Esophagus muscularis mucosa (tissue), 4 donors: Measurements from ENCODE around the gene PCDHGA4. TPM values are rescaled to one million over a fixed set of nuclear protein-coding genes. Genes with fewer than 3 reads are reported as not detected.
"Not testable (repeated sequence)": the region's sequence is repeated elsewhere in the genome, so short reads cannot be mapped to it uniquely, and the experiment has no call there.

Source experiments
- DNase-seq: peaks from one replicate; pipeline ENCODE4 v3.0.0-alpha.2; 2017; ENCODE audit errors: extremely low spot score
- H3K27ac ChIP-seq, 4 donors: fragments of 200-600 bp; sonication (generic); replicated peaks in 1 of 4; 1 replicate in 3 of 4; 2 replicates in 1 of 4; pipeline ENCODE4 v1.5.1; 2016 to 2019; ENCODE audit warnings: mild to moderate bottlenecking in 1 of 4
- H3K27me3 ChIP-seq, 4 donors: fragments of 200-600 bp; sonication (generic); one replicate each; pipeline versions ENCODE4 v1.5.1 to v1.6.0; 2016 to 2019
- H3K36me3 ChIP-seq, 4 donors: fragments of 200-600 bp; sonication (generic); one replicate each; pipeline ENCODE4 v1.5.1; 2016 to 2019
- H3K4me1 ChIP-seq, 4 donors: fragments of 200-600 bp; sonication (generic); one replicate each; pipeline ENCODE4 v1.5.1; 2016 to 2019
- H3K4me3 ChIP-seq, 4 donors: fragments of 200-600 bp; sonication (generic); 1 replicate in 2 of 4; 2 replicates in 2 of 4; pipeline ENCODE4 v1.5.1; 2016 to 2019; ENCODE audit warnings: mild to moderate bottlenecking in 4 of 4, moderate library complexity in 1 of 4
- H3K9me3 ChIP-seq, 4 donors: fragments of 200-600 bp; sonication (generic); 1 replicate in 3 of 4; 2 replicates in 1 of 4; pipeline ENCODE4 v1.5.1; 2016 to 2019
- EP300 ChIP-seq: sonication (generic); formaldehyde crosslinking; IDR thresholded peaks from one replicate; pipeline ENCODE4 v1.6.1; 2017; ENCODE audit warnings: antibody characterized with exemption
- POLR2A ChIP-seq: fragments of 450-650 bp; IDR thresholded peaks from one replicate; pipeline ENCODE4 v1.6.1; 2017; ENCODE audit warnings: antibody characterized with exemption, moderate library complexity, mild to moderate bottlenecking, low read depth
- POLR2AphosphoS5 ChIP-seq, 2 donors: sonication (generic); formaldehyde crosslinking; IDR thresholded peaks; one replicate each; pipeline ENCODE4 v1.6.1; 2017; ENCODE audit warnings: antibody characterized with exemption in 2 of 2
- WGBS: methylation state at CpG from one replicate; pipeline ENCODE4 v1.1.5; 2018; 5-methylcytosine and 5-hydroxymethylcytosine counted together
- intact Hi-C: fragments of 100-400 bp; cut with DNase I; formaldehyde crosslinking; loops from one replicate; pipeline ENCODE4 v1.15.1; 2023
- total RNA-seq, 4 donors: library from RNA; depleted of rRNA; stranded (reverse); fragments of >200 nt; gene quantifications; one replicate each; pipeline versions ENCODE4 v1.1.0 to v1.2.1, GENCODE V29; 2016
- TF ChIP-seq, protein P1 (sequence below), 3 experiments: fragments of 200-600 bp in 2 of 3; fragments of 450-650 bp in 1 of 3; sonication (generic) in 2 of 3; IDR thresholded peaks; one replicate each; pipeline ENCODE4 v1.5.1; 2017 to 2019; ENCODE audit warnings: antibody characterized with exemption in 3 of 3, mild to moderate bottlenecking in 2 of 3, moderate library complexity in 1 of 3

Gene PCDHGA4
- total RNA-seq, 4 donors from 2014 or later = 3.6 to 7.9 (median 4.6) TPM

DNA sequence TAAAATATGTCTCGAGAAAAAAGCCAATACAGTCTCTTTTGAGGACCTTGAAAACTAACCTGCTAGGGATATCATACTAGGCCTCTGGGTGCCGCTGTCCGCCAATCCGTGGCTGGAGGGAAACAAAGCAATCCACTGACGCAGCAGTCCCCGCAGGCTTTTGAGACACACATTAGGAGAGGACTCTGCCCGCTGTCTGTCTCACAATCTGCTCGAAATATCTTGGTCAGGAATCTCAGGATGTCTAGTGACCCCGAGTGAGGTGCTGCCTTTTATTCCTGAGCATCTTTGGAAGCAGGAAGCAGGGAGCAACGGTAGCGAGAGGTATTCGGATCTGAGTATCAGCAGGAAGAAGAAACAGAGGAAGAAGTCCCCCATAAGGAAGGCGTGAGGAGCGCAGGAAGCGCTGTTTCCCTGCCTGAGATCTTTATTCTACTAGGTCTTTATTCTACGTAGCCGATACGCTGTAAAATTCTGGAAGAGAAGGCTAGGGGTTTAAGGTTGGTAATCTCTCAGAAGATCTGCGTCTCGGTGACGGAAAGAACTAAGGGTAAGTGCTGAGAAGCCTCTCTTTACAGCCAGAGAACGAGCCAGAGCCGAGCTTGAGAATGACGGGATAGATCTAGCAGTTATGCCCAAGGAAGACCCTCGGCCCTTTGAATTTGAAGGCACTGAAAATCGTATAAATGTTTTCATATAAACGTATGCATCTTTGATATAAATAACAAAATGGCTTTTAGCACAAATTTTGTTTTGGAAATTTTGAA is 28.6 kb upstream of the PCDHGA4 start:
- TF ChIP-seq EP300 (no peak), POLR2AphosphoS5 (IDR thresholded peaks at IDR 0.05) (peak in 1 of 2 donors; percentile 59), POLR2A (no peak)
- TF ChIP-seq, protein P1, sequence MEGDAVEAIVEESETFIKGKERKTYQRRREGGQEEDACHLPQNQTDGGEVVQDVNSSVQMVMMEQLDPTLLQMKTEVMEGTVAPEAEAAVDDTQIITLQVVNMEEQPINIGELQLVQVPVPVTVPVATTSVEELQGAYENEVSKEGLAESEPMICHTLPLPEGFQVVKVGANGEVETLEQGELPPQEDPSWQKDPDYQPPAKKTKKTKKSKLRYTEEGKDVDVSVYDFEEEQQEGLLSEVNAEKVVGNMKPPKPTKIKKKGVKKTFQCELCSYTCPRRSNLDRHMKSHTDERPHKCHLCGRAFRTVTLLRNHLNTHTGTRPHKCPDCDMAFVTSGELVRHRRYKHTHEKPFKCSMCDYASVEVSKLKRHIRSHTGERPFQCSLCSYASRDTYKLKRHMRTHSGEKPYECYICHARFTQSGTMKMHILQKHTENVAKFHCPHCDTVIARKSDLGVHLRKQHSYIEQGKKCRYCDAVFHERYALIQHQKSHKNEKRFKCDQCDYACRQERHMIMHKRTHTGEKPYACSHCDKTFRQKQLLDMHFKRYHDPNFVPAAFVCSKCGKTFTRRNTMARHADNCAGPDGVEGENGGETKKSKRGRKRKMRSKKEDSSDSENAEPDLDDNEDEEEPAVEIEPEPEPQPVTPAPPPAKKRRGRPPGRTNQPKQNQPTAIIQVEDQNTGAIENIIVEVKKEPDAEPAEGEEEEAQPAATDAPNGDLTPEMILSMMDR (IDR thresholded peaks at IDR 0.05) = peak; percentile 38 to 61 (median 56)
- intact Hi-C loops = no loop called here
- peaks cover 0 to 13% (median 6%) of the 10 kb centered on the region in 4 donors for H3K4me1 ChIP-seq
- 9% methylated on average over 25 of the region's 27 CpGs for WGBS
- no peak for DNase-seq
- peaks cover 0 to 2% (median 0%) of the 10 kb centered on the region in 4 donors for H3K27me3 ChIP-seq
- H3K9me3 ChIP-seq = peaks cover 0 to 70% (median 45%) of the 10 kb centered on the region in 4 donors
- peak overlapping the region; percentile 29 to 68 (median 62) for H3K27ac ChIP-seq
- peak overlapping the region; percentile 39 to 55 (median 48) for H3K4me3 ChIP-seq
- no peaks in the 10 kb centered on the region for H3K36me3 ChIP-seq

DNA sequence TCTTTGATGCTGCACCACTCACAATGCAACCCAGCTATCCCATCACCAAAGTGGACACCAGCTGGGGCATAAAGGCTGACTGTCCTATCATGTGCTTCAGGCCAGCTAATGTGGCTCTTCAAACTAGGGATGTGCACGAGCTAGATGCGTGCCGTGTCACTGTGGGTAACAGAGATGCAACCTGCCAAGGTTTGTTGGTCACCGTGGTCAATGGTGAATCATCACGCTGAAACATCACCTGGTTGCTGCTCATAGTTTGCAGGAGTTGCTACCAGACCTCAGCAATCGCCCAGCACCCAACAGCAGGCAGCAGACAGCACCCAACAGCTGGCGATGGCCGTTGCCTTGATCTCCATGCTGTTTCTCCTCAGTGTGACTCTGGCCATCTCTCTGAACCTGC is 26.6 kb upstream of the PCDHGA4 start:
- DNase-seq = no peak
- intact Hi-C loops = no loop called here
- no peak overlapping the region for H3K27ac ChIP-seq
- peaks cover 0 to 17% (median 0%) of the 10 kb centered on the region in 4 donors for H3K27me3 ChIP-seq
- H3K4me1 ChIP-seq = peaks cover 0 to 11% (median 3%) of the 10 kb centered on the region in 4 donors
- H3K9me3 ChIP-seq = peaks cover 0 to 79% (median 64%) of the 10 kb centered on the region in 4 donors
- TF ChIP-seq POLR2A = no peak
- TF ChIP-seq POLR2AphosphoS5 (IDR thresholded peaks at IDR 0.05) = no peak
- no peak for TF ChIP-seq EP300
- H3K4me3 ChIP-seq = no peak overlapping the region
- 85% methylated on average over 8 of the region's 8 CpGs for WGBS
- no peaks in the 10 kb centered on the region for H3K36me3 ChIP-seq

DNA sequence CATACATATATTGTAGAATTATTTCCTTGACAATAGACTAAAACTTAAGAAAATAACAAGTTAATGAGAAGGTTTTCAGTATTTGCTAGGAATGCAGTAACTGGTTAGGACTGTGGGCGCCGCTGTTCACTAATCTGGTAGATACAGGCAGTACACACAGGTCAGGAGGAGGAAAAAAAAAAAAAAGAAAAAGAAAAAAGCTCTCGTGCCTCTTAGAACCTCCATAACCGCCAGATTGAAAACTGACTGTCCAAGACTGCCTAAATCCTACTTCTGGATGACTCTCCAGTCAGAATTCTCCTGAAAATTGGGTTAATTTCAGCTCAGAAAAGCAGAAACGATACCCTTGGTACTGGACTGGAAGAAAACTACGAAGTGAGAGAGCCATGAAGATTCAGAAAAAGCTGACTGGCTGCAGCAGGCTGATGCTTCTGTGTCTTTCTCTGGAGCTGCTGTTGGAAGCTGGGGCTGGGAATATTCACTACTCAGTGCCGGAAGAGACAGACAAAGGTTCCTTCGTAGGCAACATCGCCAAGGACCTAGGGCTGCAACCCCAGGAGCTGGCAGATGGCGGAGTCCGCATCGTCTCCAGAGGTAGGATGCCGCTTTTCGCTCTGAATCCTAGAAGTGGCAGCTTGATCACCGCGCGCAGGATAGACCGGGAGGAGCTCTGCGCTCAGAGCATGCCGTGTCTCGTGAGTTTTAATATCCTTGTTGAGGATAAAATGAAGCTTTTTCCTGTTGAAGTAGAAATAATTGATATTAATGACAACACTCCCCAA is 24.3 kb upstream of the PCDHGA4 start, which contains the start of gene PCDHGA1:
PCDHGA1 (plus strand) TSS at position 216 of the 782 bp plus-strand sequence.
- no peak within 1 kb of the TSS for H3K27ac ChIP-seq
- H3K4me1 ChIP-seq = peaks cover 0 to 11% (median 3%) of the 10 kb centered on the region in 4 donors
- TF ChIP-seq EP300 = no peak
- TF ChIP-seq, protein P1 (IDR thresholded peaks at IDR 0.05) = peak in 1 of 3 experiments; percentile 14
- no peaks in the 10 kb centered on the region for H3K36me3 ChIP-seq
- DNase-seq = no peak
- peaks cover 0 to 92% (median 82%) of the 10 kb centered on the region in 4 donors for H3K9me3 ChIP-seq
- peak within 1 kb of the TSS in 1 of 4 donors; percentile 13 for H3K4me3 ChIP-seq
- WGBS = 31% methylated on average over 13 of the region's 21 CpGs
- peaks cover 0 to 35% (median 0%) of the 10 kb centered on the region in 4 donors for H3K27me3 ChIP-seq
- intact Hi-C loops = no loop called here

DNA sequence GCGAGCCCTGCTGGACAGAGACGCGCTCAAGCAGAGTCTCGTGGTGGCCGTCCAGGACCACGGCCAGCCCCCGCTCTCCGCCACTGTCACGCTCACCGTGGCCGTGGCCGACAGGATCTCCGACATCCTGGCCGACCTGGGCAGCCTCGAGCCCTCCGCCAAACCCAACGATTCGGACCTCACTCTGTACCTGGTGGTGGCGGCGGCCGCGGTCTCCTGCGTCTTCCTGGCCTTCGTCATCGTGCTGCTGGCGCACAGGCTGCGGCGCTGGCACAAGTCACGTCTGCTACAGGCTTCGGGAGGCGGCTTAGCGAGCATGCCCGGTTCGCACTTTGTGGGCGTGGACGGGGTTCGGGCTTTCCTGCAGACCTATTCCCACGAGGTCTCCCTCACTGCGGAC is 22.2 kb upstream of the PCDHGA4 start:
- H3K27ac ChIP-seq, H3K36me3 ChIP-seq, DNase-seq, intact Hi-C loops, H3K4me3 ChIP-seq, H3K4me1 ChIP-seq: not testable (repeated sequence)
- Histone ChIP-seq H3K27me3 (peaks cover 0 to 37% (median 0%) of the 10 kb centered on the region in 4 donors), H3K9me3 (peaks cover 0 to 97% (median 91%) of the 10 kb centered on the region in 4 donors)
- WGBS = 29% methylated on average over 2 of the region's 39 CpGs

DNA sequence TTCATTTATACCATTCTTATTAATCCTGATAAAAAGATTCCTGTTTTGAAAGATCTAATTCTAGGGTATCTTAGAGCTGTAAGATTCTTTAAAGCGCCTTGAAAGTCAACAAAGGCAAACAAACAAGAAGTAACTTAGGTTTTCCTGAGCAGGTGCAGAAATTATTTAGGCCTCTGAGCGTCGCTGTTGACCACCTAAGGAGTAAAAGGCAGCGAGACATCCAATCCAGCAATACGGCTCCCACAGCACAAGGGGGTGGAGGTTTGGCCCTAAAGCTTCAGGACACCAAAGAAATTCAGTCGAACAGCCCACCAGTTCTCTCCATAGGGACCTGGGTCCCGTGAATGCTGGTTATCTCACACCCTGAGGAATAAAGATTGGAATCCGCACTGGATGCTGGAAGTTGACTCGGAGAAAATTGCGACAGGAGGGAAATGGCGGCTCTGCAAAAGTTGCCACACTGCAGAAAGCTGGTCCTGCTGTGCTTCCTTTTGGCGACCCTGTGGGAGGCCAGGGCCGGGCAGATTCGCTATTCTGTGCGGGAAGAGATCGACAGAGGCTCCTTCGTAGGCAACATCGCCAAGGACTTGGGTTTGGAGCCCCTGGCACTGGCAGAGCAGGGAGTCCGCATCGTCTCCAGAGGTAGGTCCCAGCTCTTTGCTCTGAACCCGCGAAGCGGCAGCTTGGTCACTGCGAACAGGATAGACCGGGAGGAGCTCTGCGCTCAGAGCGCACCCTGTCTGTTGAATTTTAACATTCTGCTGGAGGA is 16.1 kb upstream of the PCDHGA4 start, which contains the start of gene PCDHGA2:
PCDHGA2 (plus strand) TSS at position 223 of the 769 bp plus-strand sequence.
- H3K27me3 ChIP-seq = peaks cover 0 to 53% (median 0%) of the 10 kb centered on the region in 4 donors
- WGBS = 5% methylated on average over 19 of the region's 27 CpGs
- TF ChIP-seq POLR2A (no peak), EP300 (no peak)
- TF ChIP-seq, protein P1 (IDR thresholded peaks at IDR 0.05) = peak; percentile 19 to 33 (median 24)
- no peaks in the 10 kb centered on the region for H3K36me3 ChIP-seq
- no peaks in the 10 kb centered on the region for H3K4me1 ChIP-seq
- H3K9me3 ChIP-seq = peaks cover 0 to 99% (median 83%) of the 10 kb centered on the region in 4 donors
- peak within 1 kb of the TSS; percentile 30 to 45 (median 34) for H3K4me3 ChIP-seq
- H3K27ac ChIP-seq = no peak within 1 kb of the TSS
- intact Hi-C loops = no loop called here
- no peak for DNase-seq

DNA sequence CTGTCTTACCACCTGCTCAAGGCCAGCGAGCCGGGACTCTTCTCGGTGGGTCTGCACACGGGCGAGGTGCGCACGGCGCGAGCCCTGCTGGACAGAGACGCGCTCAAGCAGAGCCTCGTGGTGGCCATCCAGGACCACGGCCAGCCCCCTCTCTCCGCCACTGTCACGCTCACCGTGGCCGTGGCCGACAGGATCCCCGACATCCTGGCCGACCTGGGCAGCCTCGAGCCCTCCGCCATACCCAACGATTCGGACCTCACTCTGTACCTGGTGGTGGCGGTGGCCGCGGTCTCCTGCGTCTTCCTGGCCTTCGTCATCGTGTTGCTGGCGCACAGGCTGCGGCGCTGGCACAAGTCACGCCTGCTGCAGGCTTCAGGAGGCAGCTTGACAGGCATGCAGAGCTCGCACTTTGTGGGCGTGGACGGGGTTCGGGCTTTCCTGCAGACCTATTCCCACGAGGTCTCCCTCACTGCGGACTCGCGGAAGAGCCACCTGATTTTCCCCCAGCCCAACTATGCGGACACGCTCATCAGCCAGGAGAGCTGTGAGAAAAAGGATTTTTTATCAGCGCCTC is 14.0 kb upstream of the PCDHGA4 start:
- H3K4me3 ChIP-seq, H3K4me1 ChIP-seq, DNase-seq, intact Hi-C loops, H3K36me3 ChIP-seq, H3K27ac ChIP-seq: not testable (repeated sequence)
- H3K9me3 ChIP-seq = peaks cover 0 to 100% (median 85%) of the 10 kb centered on the region in 4 donors
- H3K27me3 ChIP-seq = peaks cover 0 to 61% (median 0%) of the 10 kb centered on the region in 4 donors
- 63% methylated on average over 1 of the region's 45 CpGs for WGBS
